ENCODE measurements around the gene STAC3.

- TF ChIP-seq, protein P1, sequence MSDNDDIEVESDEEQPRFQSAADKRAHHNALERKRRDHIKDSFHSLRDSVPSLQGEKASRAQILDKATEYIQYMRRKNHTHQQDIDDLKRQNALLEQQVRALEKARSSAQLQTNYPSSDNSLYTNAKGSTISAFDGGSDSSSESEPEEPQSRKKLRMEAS (IDR thresholded peaks at IDR 0.05), result no peak
- TF ChIP-seq, protein P2, sequence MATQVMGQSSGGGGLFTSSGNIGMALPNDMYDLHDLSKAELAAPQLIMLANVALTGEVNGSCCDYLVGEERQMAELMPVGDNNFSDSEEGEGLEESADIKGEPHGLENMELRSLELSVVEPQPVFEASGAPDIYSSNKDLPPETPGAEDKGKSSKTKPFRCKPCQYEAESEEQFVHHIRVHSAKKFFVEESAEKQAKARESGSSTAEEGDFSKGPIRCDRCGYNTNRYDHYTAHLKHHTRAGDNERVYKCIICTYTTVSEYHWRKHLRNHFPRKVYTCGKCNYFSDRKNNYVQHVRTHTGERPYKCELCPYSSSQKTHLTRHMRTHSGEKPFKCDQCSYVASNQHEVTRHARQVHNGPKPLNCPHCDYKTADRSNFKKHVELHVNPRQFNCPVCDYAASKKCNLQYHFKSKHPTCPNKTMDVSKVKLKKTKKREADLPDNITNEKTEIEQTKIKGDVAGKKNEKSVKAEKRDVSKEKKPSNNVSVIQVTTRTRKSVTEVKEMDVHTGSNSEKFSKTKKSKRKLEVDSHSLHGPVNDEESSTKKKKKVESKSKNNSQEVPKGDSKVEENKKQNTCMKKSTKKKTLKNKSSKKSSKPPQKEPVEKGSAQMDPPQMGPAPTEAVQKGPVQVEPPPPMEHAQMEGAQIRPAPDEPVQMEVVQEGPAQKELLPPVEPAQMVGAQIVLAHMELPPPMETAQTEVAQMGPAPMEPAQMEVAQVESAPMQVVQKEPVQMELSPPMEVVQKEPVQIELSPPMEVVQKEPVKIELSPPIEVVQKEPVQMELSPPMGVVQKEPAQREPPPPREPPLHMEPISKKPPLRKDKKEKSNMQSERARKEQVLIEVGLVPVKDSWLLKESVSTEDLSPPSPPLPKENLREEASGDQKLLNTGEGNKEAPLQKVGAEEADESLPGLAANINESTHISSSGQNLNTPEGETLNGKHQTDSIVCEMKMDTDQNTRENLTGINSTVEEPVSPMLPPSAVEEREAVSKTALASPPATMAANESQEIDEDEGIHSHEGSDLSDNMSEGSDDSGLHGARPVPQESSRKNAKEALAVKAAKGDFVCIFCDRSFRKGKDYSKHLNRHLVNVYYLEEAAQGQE (IDR thresholded peaks at IDR 0.05), result no peak
- TF ChIP-seq ATF3 (IDR thresholded peaks at IDR 0.05) (no peak), CTCF (IDR thresholded peaks at IDR 0.05; ENCODE audit: low read depth, low read length, missing input control) (no peak), EGR1 (IDR thresholded peaks at IDR 0.05; ENCODE audit: low read depth in 2 of 2) (no peak), GABPA (IDR thresholded peaks at IDR 0.05 in 1 of 2, conservative IDR thresholded peaks at IDR 0.05 in 1 of 2) (no peak), TAF1 (conservative IDR thresholded peaks at IDR 0.05) (no peak), JUND (IDR thresholded peaks at IDR 0.05) (no peak), SP1 (IDR thresholded peaks at IDR 0.05) (no peak), RAD21 (IDR thresholded peaks at IDR 0.05) (no peak), FOXA1 (IDR thresholded peaks at IDR 0.05) (no peak)
- TF ChIP-seq, protein P3, sequence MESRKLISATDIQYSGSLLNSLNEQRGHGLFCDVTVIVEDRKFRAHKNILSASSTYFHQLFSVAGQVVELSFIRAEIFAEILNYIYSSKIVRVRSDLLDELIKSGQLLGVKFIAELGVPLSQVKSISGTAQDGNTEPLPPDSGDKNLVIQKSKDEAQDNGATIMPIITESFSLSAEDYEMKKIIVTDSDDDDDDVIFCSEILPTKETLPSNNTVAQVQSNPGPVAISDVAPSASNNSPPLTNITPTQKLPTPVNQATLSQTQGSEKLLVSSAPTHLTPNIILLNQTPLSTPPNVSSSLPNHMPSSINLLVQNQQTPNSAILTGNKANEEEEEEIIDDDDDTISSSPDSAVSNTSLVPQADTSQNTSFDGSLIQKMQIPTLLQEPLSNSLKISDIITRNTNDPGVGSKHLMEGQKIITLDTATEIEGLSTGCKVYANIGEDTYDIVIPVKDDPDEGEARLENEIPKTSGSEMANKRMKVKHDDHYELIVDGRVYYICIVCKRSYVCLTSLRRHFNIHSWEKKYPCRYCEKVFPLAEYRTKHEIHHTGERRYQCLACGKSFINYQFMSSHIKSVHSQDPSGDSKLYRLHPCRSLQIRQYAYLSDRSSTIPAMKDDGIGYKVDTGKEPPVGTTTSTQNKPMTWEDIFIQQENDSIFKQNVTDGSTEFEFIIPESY (IDR thresholded peaks at IDR 0.05), result no peak
Measured at GRCh38 chr12:57204454-57204853, 46.5 kb downstream of the STAC3 start.
